Hematopoietic multipotent progenitor cell treated with erythropoietin and hydrocortisone succinate and interleukin-3 and kit ligand, for 8 days (in vitro differentiated cells): ENCODE data around the gene GFRA1.

Experiments
- DNase-seq: peaks from one replicate; pipeline ENCODE4 v3.0.0-alpha.2; 2015

GFRA1 gene

GRCh38 chr10:116121640-116122525 is 151.1 kb downstream of the GFRA1 start:
- no peak for DNase-seq

GRCh38 chr10:116120688-116121455 is 152.1 kb downstream of the GFRA1 start:
- DNase-seq, result no peak

GRCh38 chr10:116118847-116119246 is 154.2 kb downstream of the GFRA1 start:
- DNase-seq, result no peak

- no peak for DNase-seq
These were observed 157.2 kb downstream of the GFRA1 start for GRCh38 chr10:116115797-116116196.

- DNase-seq, result no peak
These were observed 157.9 kb downstream of the GFRA1 start for GRCh38 chr10:116115036-116115641.

- DNase-seq, result no peak
These were observed 159.1 kb downstream of the GFRA1 start for GRCh38 chr10:116113721-116114501.

- no peak for DNase-seq
These were observed 160.5 kb downstream of the GFRA1 start for GRCh38 chr10:116112232-116113231.

GRCh38 chr10:116111483-116112095 is 161.4 kb downstream of the GFRA1 start:
- DNase-seq, result no peak

GRCh38 chr10:116110736-116111135 is 162.3 kb downstream of the GFRA1 start:
- DNase-seq, result no peak

- DNase-seq, result no peak
These were observed 163.1 kb downstream of the GFRA1 start for GRCh38 chr10:116109881-116110280.

GRCh38 chr10:116109481-116109880 is 163.5 kb downstream of the GFRA1 start:
- no peak for DNase-seq

GRCh38 chr10:116108095-116108494 is 164.9 kb downstream of the GFRA1 start:
- no peak for DNase-seq

- no peak for DNase-seq
These were observed 166.4 kb downstream of the GFRA1 start for GRCh38 chr10:116106611-116107010.

- no peak for DNase-seq
These were observed 167.7 kb downstream of the GFRA1 start for GRCh38 chr10:116105264-116105663.

- no peak for DNase-seq
These were observed 168.6 kb downstream of the GFRA1 start for GRCh38 chr10:116104210-116104932.

GRCh38 chr10:116103668-116104067 is 169.3 kb downstream of the GFRA1 start:
- DNase-seq, result no peak

GRCh38 chr10:116101616-116102315 is 171.2 kb downstream of the GFRA1 start:
- no peak for DNase-seq

- DNase-seq, result no peak
These were observed 172.0 kb downstream of the GFRA1 start for GRCh38 chr10:116100984-116101383.

GRCh38 chr10:116099023-116099420 is 174.0 kb downstream of the GFRA1 start:
- DNase-seq, result no peak
